HG03135 (cell line): ENCODE results near the gene MRC2.

Source experiments
- ATAC-seq: cut with Tn5 transposase; IDR thresholded peaks from one replicate; pipeline ENCODE4 v1.9.1; 2021; ENCODE audit warnings: mild to moderate bottlenecking, moderate library complexity; ENCODE audit not compliant: unreplicated experiment

The MRC2 gene

DNA sequence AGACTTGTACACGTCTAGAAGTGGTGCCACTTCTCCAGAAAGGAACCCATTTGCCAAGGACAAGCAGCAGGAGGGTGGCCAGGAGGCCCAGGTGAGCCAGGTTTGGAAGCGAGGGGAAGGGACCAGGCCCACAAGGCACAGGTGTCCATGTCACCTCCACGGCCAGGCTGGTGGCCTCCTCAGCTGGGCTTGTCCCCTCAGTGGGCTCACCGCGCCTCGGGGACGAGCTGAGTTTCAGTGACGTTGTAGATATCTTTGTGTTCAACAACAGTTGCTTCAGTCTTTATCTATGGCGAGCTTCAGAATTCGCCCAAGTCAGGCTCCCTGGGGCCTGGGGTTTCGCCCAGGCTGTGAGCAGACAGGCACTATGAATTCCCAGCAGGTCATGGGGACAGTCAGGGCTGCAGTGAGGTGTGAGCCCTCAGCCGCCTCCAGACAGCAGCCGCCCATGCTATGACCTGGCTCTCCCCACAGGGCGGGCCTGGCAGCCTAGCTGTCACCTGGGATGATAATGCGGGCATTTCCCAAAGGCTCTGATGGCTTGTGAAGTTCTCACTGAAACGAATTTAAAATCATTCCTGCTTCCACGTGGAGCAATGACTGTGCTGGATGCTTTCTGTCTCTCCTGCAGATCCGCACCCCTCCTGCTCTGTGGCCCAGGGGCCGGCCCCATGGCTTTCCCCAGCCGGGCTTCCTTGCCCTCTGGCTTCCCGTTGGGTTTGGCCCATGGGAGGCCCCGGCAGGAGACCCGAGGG lies 89.5 kb downstream of the MRC2 start:
- ATAC-seq, result no peak

DNA sequence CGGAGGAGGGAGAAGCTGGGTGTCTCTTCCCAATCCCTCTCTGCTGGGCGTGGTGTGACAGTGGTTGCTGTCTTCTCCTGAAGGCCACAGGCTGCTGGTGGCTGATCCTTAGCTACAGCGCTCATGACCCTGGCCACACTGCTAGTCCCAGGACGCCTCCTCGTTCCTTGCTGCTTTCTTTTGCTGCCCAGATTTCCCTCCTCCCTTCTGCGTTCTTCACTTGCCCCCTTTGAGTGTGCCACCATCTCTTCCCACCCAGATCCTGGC lies 90.1 kb downstream of the MRC2 start:
- ATAC-seq, result no peak

DNA sequence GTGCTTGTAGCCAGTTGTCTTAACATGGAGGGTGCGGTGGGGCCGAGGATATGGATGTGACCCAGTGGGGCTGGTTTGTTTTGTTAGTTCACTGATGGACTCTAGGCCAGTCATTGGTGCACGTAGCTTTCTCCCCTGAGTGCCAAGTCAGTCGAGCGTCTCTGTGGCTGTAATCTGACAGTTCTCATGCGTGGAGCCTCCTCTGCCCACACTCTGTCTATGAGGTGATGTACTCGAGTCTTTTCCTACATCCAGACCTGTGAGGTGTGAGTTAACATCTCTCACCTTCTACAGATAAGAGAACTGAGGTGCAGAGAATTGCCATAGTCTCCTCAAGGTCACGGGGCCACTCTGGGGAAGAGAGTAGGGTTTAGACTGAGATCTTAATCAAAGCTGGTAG lies 90.4 kb downstream of the MRC2 start:
- no peak for ATAC-seq

DNA sequence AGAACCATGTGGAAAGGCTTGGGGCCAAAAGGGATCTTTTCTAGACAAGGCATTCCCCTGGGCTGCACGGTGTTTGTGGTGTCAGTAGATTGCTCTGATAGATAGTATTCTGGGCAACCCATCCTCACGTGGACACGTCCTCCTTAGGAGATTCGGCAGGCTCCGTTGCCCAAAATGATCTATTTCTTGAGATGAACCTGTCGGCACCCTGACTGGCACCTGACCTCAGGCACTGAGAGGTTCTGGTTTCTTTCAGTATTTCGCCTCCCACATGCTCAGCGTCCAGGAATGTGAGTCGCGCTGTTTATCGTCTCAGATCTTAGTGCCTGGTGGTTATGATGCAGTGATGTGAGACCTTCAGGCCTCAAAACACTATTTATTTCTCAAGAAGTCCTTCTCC lies 91.0 kb downstream of the MRC2 start:
- no peak for ATAC-seq

DNA sequence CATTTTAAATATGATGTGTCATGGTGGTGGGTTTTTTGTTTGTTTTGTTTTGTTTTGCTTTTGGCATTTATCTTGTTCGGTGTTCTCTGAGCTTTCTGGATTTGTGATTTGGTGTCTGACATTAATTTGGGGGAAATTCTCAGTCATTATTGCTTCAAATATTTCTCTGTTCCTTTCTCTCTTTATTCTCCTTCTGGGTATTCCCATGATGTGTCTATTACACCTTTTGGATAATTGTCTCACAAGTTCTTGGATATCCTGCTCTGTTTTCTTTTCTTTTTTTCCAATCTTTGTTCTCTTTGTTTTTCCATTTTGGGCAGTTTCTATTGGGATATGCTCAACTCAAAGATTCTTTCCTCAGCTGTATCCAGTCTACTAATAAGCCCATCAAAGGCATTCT lies 92.1 kb downstream of the MRC2 start:
- ATAC-seq, result no peak

DNA sequence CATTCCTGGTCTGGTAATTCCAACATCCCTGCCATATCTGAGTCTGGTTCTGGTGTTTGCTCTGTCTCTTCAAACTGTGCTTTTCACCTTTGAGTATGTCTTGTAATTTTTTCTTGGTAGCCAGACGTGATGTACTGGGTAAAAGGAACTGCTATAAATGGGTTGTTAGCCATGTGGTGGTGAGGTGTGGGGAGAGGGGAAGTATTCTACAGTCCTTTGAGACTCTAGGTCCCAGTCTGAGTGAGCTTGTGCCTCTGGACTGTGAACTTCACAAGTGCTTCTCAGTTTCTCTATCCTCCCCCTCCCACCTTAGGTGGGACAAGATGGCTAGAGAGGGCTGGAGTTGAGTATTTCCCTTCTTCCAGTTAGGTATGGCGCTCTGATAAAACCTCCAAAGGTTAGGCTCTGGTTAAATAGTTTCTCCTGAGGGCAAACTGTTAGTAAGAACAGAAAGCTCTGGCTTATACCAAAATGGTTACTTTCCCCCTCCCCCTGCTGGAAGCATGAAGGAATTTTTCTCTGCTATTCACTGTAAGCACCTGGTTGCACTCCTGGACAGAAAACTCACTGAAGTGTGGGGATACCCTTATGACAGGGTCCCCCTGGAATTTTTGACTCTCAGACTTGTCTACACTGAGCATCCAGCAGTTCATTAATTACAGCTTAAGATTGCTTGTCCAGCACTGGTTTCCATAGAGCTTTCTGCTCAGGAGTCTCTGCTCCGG lies 92.8 kb downstream of the MRC2 start:
- ATAC-seq, result no peak

DNA sequence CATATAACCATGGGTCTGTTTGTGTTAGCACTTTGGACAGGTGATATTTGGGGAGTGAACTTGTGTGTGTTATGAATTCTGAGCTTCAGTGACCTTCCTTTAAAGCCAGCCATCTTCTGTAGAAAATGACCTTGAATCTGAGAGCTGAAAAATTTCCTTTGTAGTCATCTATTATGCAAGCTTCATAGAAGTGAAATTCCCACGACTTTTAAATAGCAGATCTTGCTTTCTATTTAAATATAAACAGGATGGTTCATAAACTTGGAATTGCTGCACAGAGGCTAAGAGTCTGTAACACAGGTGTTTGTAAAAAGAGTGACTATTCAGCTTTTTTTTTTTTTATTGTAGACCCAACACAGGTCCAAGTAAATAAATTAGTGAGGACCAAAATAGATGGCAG lies 95.2 kb downstream of the MRC2 start:
- no peak for ATAC-seq

DNA sequence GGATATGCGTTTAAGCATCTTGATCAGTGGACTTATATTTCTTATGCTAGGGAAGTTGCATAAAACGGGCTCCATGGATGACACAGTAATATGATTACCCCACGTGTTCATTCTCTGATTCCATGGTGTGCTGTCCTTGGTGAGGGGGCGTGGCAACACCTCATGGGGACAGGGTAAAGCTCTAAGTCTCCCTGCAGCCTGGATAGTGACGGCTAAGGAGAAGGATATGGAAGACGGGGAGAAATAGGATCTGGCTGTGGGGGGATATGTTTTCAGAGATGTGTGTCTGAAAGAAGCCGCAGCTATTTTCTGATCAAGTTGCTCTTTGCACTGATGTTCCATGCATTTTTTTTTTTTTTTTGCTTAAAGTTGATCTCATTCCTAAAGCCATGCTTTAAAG lies 96.4 kb downstream of the MRC2 start:
- no peak for ATAC-seq

DNA sequence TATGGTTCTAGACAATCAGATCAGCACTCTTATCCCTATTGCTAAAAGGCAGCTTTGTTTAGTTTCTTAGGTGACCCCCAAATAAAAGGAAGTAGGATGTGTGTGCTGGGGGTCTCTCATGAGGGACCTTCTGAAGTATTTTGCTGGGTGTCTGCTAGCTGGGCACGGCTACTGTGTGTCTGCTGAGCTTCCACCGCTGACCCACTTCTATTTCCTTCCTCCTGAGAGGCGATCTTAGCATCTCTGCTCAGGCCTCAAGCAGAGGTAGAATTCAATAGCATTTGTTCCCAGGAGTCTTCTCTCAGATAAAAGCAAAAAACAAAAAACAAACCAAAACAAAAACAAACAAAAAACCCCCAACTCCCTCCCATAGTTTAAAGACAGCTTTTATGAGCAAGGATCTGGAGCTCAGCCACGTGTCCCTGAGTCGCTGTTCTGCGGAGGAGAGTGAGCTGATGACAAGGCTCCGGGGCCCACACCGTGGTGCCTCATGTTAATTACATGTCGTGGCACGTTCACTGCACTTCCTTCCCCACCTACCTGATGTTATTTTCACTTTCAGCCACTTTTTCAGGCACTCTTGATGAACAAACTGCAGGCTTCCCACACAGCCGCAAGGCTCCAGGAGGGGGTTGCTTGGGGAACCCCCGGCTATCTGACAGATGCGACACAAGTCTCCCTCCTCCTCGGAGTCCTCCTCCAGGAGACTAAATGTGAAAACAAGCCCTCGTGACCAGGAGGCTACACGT lies 97.1 kb downstream of the MRC2 start:
- ATAC-seq, result peak; percentile 93

DNA sequence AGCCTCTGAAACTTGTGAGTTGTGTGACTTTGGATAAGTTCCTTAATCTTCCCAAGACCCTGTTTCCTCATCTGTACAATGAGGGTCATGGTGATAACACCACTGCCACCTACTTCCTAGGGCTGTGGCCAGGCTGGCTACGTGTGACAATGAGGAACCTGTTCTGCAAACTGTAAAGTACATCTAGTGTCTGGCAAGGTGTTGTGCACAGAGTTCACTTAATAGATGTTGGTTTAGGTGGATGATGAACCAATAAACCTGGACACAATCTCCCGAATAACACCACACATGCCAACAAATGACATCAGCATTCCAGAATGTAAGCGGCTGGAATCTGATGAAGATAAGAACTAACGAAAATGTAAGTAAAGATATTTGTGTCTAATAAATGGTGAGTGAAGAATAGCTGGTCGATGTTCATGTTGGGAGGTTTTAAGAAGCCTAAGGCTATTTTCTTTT lies 98.3 kb downstream of the MRC2 start:
- no peak for ATAC-seq

DNA sequence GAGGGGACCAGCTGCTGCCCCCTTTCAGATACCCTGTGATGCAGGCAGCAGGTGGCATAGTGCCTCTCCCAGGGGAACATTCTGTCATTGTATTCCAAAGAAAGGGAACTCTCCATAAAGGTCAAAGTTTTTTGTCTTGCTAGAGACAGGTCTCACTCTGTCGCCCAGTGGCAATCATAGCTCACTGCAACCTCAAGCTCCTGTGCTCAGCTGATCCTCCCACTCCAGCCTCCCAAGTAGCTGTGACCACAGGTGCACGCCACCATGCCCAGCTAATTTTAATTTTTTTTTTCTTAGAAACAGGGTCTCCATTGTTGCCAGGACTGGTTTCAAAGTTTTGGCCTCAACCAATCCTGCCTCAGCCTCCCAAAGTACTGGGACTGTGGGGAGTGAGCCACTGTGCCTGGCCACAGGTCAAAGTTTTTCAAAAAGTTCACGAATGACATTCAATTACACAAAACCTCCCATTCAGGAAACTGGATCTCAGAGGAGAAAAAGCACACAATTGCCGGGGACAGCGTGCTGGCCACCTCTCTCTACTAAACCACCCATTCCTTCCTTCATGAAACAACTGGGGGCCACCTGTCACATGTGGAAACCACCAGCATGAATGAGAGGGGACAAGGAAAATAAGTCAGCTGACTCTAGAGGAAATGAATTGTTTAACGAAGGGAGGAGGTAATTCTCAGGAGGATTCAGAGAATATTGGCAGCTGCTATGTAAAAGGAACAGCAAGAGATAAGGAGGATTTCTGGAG lies 100.6 kb downstream of the MRC2 start:
- no peak for ATAC-seq

DNA sequence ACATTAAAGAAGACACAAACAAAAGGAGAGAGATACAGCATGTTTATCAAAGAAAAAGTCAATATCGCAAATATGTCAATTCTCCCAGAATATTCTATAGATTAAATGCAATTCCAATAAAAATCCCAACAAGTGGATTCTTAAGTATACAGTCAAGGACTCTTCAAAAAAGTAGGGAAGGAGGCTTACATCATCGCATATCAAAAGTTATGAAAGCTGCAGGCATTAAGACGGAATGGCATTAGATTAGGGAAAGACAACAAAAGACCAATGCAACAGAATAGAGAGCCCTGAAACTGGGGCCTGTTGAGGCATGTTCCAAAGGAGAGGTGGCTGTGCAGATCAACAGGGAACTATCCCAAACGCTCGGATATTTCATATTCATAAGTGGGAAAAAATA lies 104.7 kb downstream of the MRC2 start:
- no peak for ATAC-seq

DNA sequence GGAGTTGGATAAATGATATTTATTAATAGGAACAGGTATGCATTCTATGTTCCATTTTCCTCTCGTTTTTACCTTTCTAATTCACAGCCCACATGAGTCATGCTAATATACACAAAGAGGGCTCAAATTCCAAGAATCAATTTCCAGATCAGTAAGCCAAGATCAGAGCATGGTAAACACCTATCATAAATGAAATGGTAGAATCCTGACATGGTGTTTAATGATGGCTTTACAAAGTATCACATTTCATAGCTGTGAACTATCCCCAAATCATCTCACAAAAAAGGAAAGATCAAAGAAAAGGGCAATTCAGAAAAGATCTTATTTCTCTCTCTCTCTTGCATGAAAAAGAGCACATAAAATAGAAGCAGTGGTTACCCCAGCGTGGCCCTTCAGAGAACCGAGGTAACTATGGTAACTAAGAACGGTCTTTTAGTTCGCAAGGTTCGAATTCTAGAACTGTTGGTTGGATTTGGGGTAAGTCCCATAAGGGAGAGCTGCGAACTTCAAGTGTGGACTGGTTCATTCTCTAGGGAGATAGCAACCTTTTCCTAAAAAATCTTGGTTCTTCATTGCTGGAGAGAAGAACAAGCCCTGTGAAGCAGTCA lies 107.7 kb downstream of the MRC2 start:
- no peak for ATAC-seq

DNA sequence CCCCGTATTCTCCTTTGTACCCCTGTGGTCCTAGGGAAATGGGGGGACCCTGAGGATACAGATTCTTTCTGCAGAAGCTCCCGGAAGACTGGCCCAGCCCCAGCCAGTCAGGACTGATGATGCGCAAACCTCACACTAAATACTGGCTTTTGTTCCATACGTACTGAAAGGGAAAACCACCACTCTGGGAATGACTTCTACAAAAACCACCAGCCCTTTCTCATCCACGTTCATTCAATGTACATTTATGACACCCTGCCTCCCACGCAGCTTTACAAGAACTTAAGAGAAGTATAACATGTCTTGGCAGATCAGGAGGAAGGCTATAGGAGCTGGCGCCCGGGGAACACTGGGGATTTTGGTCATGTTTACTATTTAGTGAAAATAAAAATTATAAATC lies 110.0 kb downstream of the MRC2 start:
- ATAC-seq, result no peak

DNA sequence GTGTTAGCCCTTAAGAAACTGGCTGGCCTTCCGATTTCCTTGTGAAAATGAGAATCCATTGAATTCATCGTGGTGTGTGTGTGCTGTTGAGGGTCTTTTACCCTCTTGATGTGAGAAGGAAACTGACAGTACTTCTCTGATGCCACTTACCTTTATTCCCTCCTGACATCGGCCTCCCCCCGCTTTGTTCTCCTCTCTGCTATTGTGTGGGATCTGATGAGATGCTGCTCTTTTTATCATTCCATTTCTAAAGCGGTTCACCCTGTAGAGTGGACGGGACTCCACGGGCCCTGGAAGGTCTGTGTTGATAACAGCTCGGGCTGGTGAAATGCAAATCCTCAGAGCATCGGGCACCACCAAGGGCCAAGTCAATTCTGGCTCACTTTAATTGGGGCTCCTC lies 110.8 kb downstream of the MRC2 start:
- no peak for ATAC-seq

DNA sequence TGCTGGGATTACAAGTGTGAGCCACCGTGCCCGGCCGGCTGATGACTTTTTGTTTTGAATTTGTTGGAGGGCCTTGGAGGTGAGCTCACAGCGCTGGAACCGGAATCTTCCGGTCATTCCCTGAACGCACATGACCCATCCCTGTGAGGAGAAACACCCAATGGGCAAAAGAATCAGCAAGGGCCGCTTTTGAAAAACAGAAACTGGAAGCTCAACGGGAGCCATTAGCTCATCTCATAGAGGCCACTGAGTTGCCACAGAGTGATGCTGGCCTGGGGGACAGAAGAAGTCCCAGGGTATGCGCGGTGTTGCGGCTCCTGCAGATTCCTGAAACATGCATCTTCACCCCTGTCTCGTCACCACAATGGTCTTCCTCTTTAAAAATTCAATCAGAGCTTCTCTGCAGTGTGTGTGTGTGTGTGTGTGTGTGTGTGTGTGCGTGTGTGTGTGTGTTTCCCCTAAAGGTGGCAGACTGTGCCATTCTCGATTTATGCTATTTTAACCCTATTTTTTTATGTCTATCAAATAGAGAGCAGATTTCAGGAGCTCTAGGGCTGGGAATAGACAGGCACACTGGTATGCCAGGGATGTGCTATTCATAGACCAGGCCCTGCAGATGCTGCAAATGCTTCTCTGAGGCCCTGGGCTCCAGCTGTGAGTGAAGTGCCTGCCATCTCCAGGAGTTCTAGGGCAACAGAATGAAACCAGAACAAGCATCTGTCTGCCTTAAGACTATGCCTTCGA lies 112.3 kb downstream of the MRC2 start:
- ATAC-seq, result no peak

DNA sequence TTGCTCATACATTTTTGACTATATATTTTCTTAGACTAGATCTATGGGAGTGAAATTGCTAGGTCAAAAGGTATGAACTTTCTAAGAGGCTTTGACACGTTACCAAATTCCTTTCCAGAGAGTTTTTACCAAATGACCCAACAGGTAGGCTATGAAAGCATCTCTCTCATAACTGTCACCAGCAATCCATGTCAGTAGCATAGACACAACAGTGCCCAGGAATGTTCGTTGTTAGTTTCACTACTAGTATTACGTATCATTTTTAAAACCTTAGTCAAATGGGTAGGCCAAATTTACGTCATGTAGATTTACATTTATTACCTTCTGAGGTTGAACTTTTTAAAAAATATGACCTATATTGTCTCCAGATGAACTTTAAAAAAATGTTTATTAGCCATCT lies 113.8 kb downstream of the MRC2 start:
- no peak for ATAC-seq
